T47D (cell line): ENCODE results near the gene DAAM2.

Source experiments
- DNase-seq, 2 experiments: peaks; one replicate each; pipeline versions ENCODE4 v3.0.0 to v3.0.0-alpha.2; 2011 to 2012; ENCODE audit warnings: low read depth in 1 of 2, low spot score in 1 of 2
- JUND ChIP-seq: IDR thresholded peaks from 2 replicates; pipeline ENCODE4 v1.6.1; 2012; ENCODE audit warnings: low read depth
- in situ Hi-C: cut with HindIII; loops from 2 replicates; pipeline ENCODE4 v1.10.0; 2016; ENCODE audit warnings: low sequenced_read_pairs, low pct_unique_long_range_greater_than_20kb

Gene DAAM2

GRCh38 chr6:39907871-39908575 lies 115.8 kb downstream of the DAAM2 start:
- in situ Hi-C loops, result no loop called here
- no peak for TF ChIP-seq JUND

GRCh38 chr6:39908838-39909583 lies 116.8 kb downstream of the DAAM2 start:
- no peak for DNase-seq
- TF ChIP-seq JUND, result no peak
- in situ Hi-C loops, result no loop called here

More at GRCh38 chr6:39907871-39908575, 115.8 kb downstream of the DAAM2 start:
- DNase-seq, result no peak

GRCh38 chr6:39909701-39910100 lies 117.5 kb downstream of the DAAM2 start:
- DNase-seq, result no peak
- no peak for TF ChIP-seq JUND
- in situ Hi-C loops, result no loop called here

GRCh38 chr6:39910164-39910563 lies 118.0 kb downstream of the DAAM2 start:
- in situ Hi-C loops, result no loop called here
- DNase-seq, result no peak
- TF ChIP-seq JUND, result no peak

GRCh38 chr6:39910744-39911143 lies 118.6 kb downstream of the DAAM2 start:
- in situ Hi-C loops, result no loop called here
- no peak for DNase-seq
- no peak for TF ChIP-seq JUND

GRCh38 chr6:39911513-39912125 lies 119.4 kb downstream of the DAAM2 start:
- in situ Hi-C loops, result no loop called here
- no peak for DNase-seq
- no peak for TF ChIP-seq JUND

GRCh38 chr6:39912446-39912845 lies 120.3 kb downstream of the DAAM2 start:
- DNase-seq, result no peak
- no peak for TF ChIP-seq JUND

GRCh38 chr6:39913391-39913916 lies 121.3 kb downstream of the DAAM2 start:
- DNase-seq, result no peak
- TF ChIP-seq JUND, result no peak
- in situ Hi-C loops, result no loop called here

More at GRCh38 chr6:39912446-39912845, 120.3 kb downstream of the DAAM2 start:
- in situ Hi-C loops, result no loop called here

GRCh38 chr6:39914239-39914638 lies 122.1 kb downstream of the DAAM2 start:
- no peak for TF ChIP-seq JUND
- in situ Hi-C loops, result no loop called here

GRCh38 chr6:39915866-39916265 lies 123.7 kb downstream of the DAAM2 start:
- in situ Hi-C loops, result no loop called here
- no peak for DNase-seq
- no peak for TF ChIP-seq JUND

More at GRCh38 chr6:39914239-39914638, 122.1 kb downstream of the DAAM2 start:
- DNase-seq, result no peak

- in situ Hi-C loops, result no loop called here
- no peak for DNase-seq
- TF ChIP-seq JUND, result no peak
Observed at GRCh38 chr6:39917329-39917728, 125.2 kb downstream of the DAAM2 start.

- peak in 1 of 2 experiments; percentile 39 for DNase-seq
Observed at GRCh38 chr6:39917981-39918380, 125.8 kb downstream of the DAAM2 start.

GRCh38 chr6:39918831-39919230 lies 126.7 kb downstream of the DAAM2 start:
- DNase-seq, result no peak
- in situ Hi-C loops, result no loop called here
- TF ChIP-seq JUND, result no peak

More at GRCh38 chr6:39917981-39918380, 125.8 kb downstream of the DAAM2 start:
- no peak for TF ChIP-seq JUND
- in situ Hi-C loops, result no loop called here
